Measurements from ENCODE around the gene ANO2.
A peak's percentile ranks its signal among the peaks of the same experiment; 100 is the strongest.

The ANO2 gene

DNA sequence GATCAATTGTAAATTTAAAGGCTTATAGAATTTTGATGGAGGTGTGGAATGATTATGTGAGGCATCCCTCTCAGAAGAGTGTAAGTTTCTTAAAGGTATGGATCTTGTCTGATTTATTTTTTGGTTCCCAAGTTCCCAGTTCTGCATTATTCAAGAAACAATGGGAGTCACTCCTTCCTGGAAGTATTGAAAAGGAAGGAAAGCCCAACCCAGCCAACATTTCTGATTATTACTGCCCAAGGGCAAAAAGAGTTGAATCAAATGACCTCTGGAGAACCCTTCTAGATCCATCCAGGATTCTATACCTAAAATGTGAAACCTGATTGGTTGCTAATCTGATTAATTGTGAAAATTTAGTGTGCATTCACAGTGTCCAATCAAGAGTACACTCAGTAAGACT lies 166.2 kb downstream of the ANO2 start:
- DNase-seq (ENCODE audit: low read depth): no peak

GRCh38 chr12:5777451-5777850 lies 167.6 kb downstream of the ANO2 start:
- no peak for DNase-seq (ENCODE audit: low read depth)

GRCh38 chr12:5776091-5776490 lies 169.0 kb downstream of the ANO2 start:
- DNase-seq (ENCODE audit: low read depth): no peak

DNA sequence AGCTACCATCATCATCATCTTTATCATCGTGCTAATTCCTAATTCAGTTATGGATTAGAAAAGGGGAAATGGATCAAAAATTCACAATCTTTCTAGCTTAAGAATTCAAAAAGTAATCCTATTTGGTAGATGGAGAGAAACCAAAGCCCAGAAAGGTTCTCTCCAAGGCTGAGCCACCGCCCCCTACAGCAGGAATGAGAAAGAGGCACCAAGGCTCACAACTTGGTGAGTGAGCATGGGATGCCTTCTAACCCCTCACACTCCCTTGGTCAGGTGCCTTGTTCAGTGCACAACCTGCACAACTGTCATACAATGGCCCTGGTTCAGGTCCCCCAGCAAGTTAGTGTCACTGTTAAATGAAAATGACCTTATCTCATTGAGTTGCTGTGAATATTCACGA lies 171.5 kb downstream of the ANO2 start:
- DNase-seq (ENCODE audit: low read depth): no peak

DNA sequence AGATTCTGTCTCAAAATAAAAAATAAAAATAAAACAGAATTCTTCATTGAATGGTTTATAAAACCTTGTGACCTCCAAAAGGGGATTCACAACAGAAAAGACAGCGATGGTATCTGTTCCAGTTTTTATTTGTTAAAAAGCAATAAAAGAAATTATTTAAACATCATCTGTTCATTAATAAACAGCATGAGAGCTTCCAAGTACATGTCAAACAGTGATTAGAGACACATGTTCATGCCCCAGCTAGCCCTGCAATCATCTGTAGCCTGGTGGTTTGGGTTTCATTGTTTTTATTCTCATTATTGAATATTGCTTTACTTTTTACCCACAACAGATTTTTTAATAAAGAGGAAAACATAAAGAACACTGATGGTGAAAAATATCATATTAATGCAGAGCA lies 173.3 kb downstream of the ANO2 start:
- DNase-seq (ENCODE audit: low read depth): no peak

DNA sequence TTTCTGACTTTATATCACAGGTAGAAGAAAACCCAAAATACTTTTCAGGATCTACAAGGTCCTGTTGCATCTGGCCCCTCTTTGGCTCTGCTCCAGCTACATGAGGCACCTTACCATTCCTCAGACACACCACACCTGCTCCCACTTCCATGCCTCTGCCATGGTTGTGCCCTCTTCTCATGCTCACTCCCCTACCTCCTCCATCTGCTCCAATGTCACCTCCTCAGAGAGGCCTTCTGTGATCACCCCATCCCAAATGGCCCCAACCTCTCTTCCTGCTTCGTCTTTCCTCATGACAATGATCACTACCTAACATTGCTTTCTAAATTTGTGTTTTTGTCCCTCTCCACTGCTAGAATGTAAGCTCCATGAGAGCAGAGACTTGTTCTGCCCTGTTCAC lies 174.3 kb downstream of the ANO2 start:
- DNase-seq (ENCODE audit: low read depth): no peak

DNA sequence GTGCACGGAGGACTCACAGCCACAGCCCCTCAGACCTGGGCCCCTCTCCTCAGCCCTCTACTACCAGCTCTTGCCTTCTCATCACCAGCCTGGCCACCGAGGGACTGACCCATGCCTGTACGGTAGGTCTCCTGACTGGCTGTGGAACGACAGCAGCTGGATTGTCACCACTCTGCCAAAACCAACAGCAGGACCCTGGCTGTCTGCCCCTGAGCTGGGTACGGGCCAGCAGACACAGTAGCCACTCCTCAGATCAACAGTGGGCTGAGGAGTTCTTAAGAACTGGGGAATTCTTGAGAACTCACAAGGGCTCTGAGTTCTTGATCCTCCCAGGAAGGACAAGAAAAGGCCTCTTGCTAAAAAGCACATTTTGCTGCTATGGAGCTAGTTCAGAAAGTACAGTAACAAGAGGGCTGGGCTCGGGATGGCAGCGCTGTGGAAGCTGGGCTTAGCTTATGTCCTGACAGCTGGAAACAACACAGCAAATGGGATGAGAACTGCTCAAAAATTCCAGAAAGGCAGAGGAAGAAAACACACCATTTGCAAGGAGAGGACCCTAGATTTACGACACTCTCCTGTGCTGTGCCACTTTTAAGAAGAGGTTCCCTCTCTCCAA lies 176.4 kb downstream of the ANO2 start:
- DNase-seq (ENCODE audit: low read depth): no peak

DNA sequence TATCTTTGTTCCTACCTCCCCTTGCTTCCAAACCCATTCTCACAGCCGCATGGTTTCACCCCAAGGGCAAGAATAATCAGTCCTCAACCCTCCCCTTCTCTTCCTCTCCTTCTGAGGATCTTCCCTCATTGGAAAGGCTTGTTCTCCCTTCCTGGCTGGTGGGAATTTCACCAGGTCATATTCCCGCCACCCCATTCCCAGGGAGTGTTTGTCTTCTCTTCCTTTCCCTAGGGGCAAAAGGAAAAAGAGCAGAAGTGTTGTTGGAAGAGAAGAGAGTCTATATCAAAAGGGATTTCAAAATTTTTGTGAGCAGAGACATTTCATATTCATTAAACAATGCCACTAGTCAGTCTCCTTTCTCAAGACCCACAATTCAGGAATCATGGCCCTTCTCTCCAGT lies 176.9 kb downstream of the ANO2 start:
- DNase-seq (ENCODE audit: low read depth): no peak

- no peak for DNase-seq (ENCODE audit: low read depth)
Measured at GRCh38 chr12:5758347-5758746, 186.7 kb downstream of the ANO2 start.

DNA sequence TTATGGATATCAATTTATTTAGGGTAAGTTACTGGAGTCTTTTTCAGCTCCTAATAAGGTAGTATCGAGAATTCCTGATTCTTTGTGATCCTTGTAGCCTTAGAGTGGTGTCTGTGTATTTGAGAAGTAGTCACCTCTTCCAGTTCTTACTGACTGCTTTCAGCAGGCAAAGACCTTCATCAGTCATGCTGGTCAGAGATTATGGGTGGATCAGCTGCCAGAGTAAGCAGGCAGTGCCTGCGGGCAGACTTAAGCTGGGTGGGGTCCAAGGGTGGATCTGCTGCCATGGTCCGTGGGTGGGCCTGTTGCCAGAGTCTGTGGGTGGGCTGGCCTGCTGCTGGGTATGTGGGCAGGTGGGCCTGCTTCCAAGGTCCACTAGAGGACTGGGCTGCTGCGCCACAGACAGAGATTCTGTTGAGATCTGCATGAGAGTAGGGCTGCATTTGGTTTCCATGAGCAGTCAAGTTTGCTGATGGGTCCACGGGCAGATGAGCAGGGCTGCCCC lies 188.7 kb downstream of the ANO2 start:
- DNase-seq (ENCODE audit: low read depth): no peak

DNA sequence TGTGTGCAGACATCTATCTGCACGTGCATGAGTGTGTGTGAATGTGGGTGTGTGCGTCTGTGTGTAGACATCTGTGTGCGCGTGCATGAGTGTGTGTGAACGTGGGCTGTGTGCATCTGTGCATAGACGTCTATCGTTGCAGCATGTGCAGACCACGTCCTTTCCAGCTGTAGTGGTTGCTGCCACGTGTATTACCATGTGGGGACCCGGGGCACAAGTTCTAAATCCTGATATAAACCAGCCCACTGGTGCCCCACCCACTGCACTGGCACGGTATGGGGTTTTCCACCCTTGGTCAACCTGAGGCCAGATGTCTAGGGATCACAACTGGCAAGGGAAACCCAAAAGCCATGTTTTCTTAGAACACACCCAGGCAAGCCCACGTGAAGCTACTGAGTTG lies 197.0 kb downstream of the ANO2 start:
- no peak for DNase-seq (ENCODE audit: low read depth)

GRCh38 chr12:5746917-5747316 lies 198.1 kb downstream of the ANO2 start:
- DNase-seq (ENCODE audit: low read depth): no peak

DNA sequence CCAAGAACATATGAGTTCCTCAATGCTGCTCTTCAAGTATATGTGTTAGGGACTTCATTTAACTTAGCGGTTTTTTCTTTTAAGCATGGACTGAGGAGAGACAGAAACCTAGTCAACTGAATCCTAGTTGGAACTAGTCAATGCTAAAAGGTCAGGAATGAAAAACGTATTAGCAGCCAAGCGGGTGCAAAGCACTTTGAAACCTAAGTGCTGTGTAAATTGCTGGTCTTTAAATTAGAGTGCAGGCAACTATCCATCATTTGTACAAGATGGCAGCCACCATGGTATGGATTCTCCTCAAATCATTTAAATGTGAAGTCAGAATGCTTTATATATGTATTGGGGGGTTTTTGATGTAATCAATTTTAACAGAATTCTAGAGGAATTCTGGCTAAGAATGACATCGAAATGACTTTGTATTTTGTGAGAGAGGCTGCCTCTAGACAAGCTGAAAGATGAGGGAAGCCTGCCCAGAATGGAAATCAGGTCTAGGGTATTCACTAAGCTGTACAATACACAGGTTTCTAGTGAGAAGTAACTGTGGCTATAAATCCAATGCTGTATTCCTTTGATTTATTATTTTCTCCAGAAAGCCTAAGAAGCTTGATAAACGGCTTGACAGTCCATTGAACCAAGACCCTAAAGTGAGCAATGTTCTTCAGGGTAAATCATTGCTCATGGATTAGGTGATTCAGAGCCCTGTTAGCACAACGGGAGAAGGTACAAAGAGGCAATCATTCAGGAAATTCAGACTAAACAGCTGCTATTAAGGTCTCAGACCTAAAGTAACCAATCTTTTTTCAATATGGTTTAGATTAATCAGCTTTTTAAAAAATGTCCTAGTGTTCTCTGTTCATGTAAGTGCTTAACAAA lies 198.8 kb downstream of the ANO2 start:
- DNase-seq (ENCODE audit: low read depth): no peak

GRCh38 chr12:5745251-5745888 lies 199.7 kb downstream of the ANO2 start:
- DNase-seq (ENCODE audit: low read depth): peak; percentile 63

DNA sequence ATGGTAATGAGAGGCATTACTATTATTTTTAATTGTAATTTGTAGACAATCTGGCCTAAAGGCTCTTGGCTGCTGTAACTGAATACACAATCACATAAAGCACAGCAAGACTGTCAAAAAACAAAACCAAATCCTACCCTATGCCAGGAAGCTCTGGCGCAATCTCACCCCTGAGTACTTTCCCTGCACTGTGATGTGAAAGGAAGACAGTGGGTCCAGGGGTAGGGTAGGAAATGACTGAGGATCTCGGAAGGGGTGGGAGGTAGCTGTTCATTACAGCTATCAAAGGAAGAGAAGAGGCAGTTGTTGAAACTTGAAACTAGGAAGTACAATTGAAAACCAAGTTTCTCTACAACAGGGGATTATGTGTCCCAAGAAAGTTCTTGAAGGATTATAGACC lies 202.8 kb downstream of the ANO2 start:
- no peak for DNase-seq (ENCODE audit: low read depth)

GRCh38 chr12:5739917-5740316 lies 205.1 kb downstream of the ANO2 start:
- no peak for DNase-seq (ENCODE audit: low read depth)

- DNase-seq (ENCODE audit: low read depth): no peak
Measured at GRCh38 chr12:5737778-5738177, 207.3 kb downstream of the ANO2 start.

- DNase-seq (ENCODE audit: low read depth): no peak
Measured at GRCh38 chr12:5736527-5736926, 208.5 kb downstream of the ANO2 start.

DNA sequence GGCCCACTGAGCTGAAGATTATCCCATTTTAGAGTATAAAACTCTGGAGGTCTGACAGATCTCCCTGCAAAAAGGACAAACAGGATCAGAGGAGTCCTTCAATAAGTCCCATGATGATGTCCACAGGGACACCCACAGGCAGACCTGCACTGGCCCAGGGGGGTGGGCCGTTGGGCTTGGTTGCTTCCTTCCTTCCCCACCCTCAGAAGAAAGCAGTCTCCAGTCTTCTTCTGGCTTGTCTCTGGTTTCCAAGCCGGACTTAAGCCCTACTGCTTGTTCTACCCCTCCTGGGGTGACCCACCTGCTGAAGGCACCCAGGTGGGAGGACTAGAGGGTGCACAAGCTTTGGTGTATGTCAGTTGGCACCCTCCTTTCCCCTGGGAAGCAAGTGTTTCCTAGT lies 209.0 kb downstream of the ANO2 start:
- DNase-seq (ENCODE audit: low read depth): no peak

DNA sequence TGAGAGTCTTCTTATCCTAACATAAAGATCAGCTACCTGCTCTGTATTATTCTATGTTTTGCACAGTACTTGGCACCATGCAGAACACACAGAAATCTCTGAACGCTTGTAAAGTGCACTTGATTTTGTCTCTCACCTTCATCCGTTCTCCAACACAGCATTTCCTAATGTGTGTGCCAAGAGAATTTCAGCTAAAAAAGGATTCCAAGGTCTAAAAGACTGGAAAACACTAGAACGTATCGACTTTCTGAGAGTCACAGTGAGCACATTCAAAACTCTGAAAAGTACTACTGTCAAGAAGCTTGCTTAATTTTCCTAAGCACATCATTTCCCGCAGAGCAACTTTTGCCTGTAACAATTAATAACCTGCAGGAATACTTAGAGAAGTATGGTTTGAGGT lies 211.1 kb downstream of the ANO2 start:
- no peak for DNase-seq (ENCODE audit: low read depth)

- DNase-seq (ENCODE audit: low read depth): no peak
Measured at GRCh38 chr12:5733136-5733755, 211.8 kb downstream of the ANO2 start.

DNA sequence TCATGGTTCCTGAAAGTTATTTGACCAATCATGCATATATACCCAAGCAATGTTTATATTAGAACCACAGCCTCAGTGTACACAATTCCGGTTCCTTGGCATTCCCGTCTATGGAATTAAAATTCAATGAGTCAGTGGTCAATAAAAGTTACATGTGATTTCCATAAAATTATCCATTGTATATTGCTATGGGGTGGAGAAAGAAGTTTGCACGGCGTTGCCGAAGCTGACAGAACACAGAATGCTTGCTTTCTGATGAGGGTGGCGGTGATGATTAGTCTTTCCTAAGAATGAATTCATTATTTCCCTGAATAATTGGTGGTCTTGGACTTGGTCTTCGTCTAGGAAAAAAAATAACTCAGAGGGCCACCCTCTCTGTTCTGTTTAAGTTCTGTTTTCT lies 214.1 kb downstream of the ANO2 start:
- DNase-seq (ENCODE audit: low read depth): no peak
